ENCODE measurements around the gene ZCCHC8. TPM values are rescaled to one million over a fixed set of nuclear protein-coding genes. Genes with fewer than 3 reads are reported as not detected.
"Not testable (repeated sequence)": the region's sequence is repeated elsewhere in the genome, so short reads cannot be mapped to it uniquely, and the experiment has no call there.

The ZCCHC8 gene
- total RNA-seq, 2 donors from 2014 or later, result 15.9 to 16.8 TPM

- intact Hi-C loops (cut with DNase I), result no loop called here
- DNase-seq (ENCODE audit: low spot score), result no peak
These were observed 18.9 kb downstream of the ZCCHC8 start for GRCh38 chr12:122481861-122482260.

- intact Hi-C loops (cut with DNase I), result no loop called here
These were observed 20.0 kb downstream of the ZCCHC8 start for GRCh38 chr12:122480753-122481152.

GRCh38 chr12:122474324-122474716 lies 26.4 kb downstream of the ZCCHC8 start:
- DNase-seq (ENCODE audit: low spot score), result no peak
- intact Hi-C loops (cut with DNase I), result loop anchor here in 1 of 2 donors (5.0 kb wide), 2 partner anchors 52 to 77 kb away; partner anchors contain the start of gene CLIP1

More at GRCh38 chr12:122480753-122481152, 20.0 kb downstream of the ZCCHC8 start:
- peak; percentile 19 for DNase-seq (ENCODE audit: low spot score)

GRCh38 chr12:122473543-122474323 lies 27.0 kb downstream of the ZCCHC8 start:
- DNase-seq (ENCODE audit: low spot score), result peak; percentile 78
- intact Hi-C loops (cut with DNase I), result loop anchor here in 1 of 2 donors (5.0 kb wide), 2 partner anchors 51 to 76 kb away; partner anchors contain the start of gene CLIP1

GRCh38 chr12:122471324-122472226 lies 29.2 kb downstream of the ZCCHC8 start:
- DNase-seq (ENCODE audit: low spot score), result no peak
- intact Hi-C loops (cut with DNase I), result loop anchor here in 1 of 2 donors (5.0 kb wide), 2 partner anchors 49 to 74 kb away; partner anchors contain the start of gene CLIP1

GRCh38 chr12:122470576-122470975 lies 30.2 kb downstream of the ZCCHC8 start:
- intact Hi-C loops (cut with DNase I), result loop anchor here in 1 of 2 donors (5.0 kb wide), 2 partner anchors 48 to 73 kb away; partner anchors contain the start of gene CLIP1
- DNase-seq (ENCODE audit: low spot score), result not testable (repeated sequence)

- intact Hi-C loops (cut with DNase I), result loop anchor here in 1 of 2 donors (5.0 kb wide), 2 partner anchors 48 to 73 kb away; partner anchors contain the start of gene CLIP1
- DNase-seq (ENCODE audit: low spot score), result not testable (repeated sequence)
These were observed 30.9 kb downstream of the ZCCHC8 start for GRCh38 chr12:122469856-122470255.

GRCh38 chr12:122467983-122468382 lies 32.7 kb downstream of the ZCCHC8 start:
- DNase-seq (ENCODE audit: low spot score), result no peak

GRCh38 chr12:122464317-122465042 lies 36.3 kb downstream of the ZCCHC8 start:
- intact Hi-C loops (cut with DNase I), result not testable (repeated sequence)
- peak; percentile 80 for DNase-seq (ENCODE audit: low spot score)

More at GRCh38 chr12:122467983-122468382, 32.7 kb downstream of the ZCCHC8 start:
- intact Hi-C loops (cut with DNase I), result no loop called here

- intact Hi-C loops (cut with DNase I), result no loop called here
- peak; percentile 19 for DNase-seq (ENCODE audit: low spot score)
These were observed 40.1 kb downstream of the ZCCHC8 start for GRCh38 chr12:122460641-122461040.

- intact Hi-C loops (cut with DNase I), result no loop called here
- no peak for DNase-seq (ENCODE audit: low spot score)
These were observed 40.7 kb downstream of the ZCCHC8 start for GRCh38 chr12:122460061-122460460.

- DNase-seq (ENCODE audit: low spot score), result peak; percentile 9
- intact Hi-C loops (cut with DNase I), result no loop called here
These were observed 41.5 kb downstream of the ZCCHC8 start for GRCh38 chr12:122459211-122459610.

- intact Hi-C loops (cut with DNase I), result no loop called here
- DNase-seq (ENCODE audit: low spot score), result peak; percentile 37
These were observed 42.4 kb downstream of the ZCCHC8 start for GRCh38 chr12:122458105-122459035.

- intact Hi-C loops (cut with DNase I), result no loop called here
- DNase-seq (ENCODE audit: low spot score), result no peak
These were observed 43.1 kb downstream of the ZCCHC8 start for GRCh38 chr12:122457627-122458026.

GRCh38 chr12:122454739-122455138 lies 46.0 kb downstream of the ZCCHC8 start:
- DNase-seq (ENCODE audit: low spot score), result peak; percentile 10
- intact Hi-C loops (cut with DNase I), result no loop called here

- peak; percentile 18 for DNase-seq (ENCODE audit: low spot score)
- intact Hi-C loops (cut with DNase I), result no loop called here
These were observed 46.4 kb downstream of the ZCCHC8 start for GRCh38 chr12:122454250-122454721.

GRCh38 chr12:122452701-122453285 lies 47.9 kb downstream of the ZCCHC8 start:
- DNase-seq (ENCODE audit: low spot score), result no peak
- intact Hi-C loops (cut with DNase I), result no loop called here
